HepG2 (cell line): ENCODE measurements around the gene IRAK3. TPM values are rescaled to one million over a fixed set of nuclear protein-coding genes. Genes with fewer than 3 reads are reported as not detected.

Experiments
- ATAC-seq: fragments of 200-7000 bp; cut with Tn5 transposase; 3 replicates; pipeline ENCODE4 v1.9.1; 2020; ENCODE audit warnings: mild to moderate bottlenecking, moderate library complexity
- BruUV-seq: library from RNA; stranded (reverse); fragments of 400-500 nt; replicated peaks from 2 replicates; lab custom pipeline; 2021; lab: Mats Ljungman, UMichigan
- CTCF ChIA-PET: fragments of 300-600 bp; formaldehyde crosslinking; extraction: SDS; loops from one replicate; lab custom pipeline; 2021; ENCODE audit warnings: low total read pairs, inconsistent platforms, low intra/inter-chr PET ratio; lab: Yijun Ruan, JAX
- POLR2A ChIA-PET: fragments of 350-600 bp; sonication (Branson Sonifier 250); formaldehyde crosslinking; loops from one replicate; lab custom pipeline; 2020; ENCODE audit warnings: antibody characterized with exemption, inconsistent platforms; lab: Yijun Ruan, JAX
- DNase-seq: peaks from one replicate; pipeline ENCODE4 v3.0.0-alpha.2; 2015; ENCODE audit warnings: low spot score
- FAIRE-seq: peaks from 3 replicates; lab custom pipeline; 2011; peaks lifted over from hg19 to GRCh38; lab: Jason Lieb, UNC
- H2AFZ ChIP-seq: one replicate; pipeline ENCODE4 v1.6.1; 2011; ENCODE audit warnings: low read length, inconsistent platforms
- H3K27ac ChIP-seq: fragments of 300-600 bp; 3 replicates; pipeline ENCODE4 v1.8.0; 2011; ENCODE audit warnings: mixed run types, mild to moderate bottlenecking, mixed read lengths, low read length, inconsistent platforms; ENCODE audit not compliant: insufficient read depth; ENCODE audit errors: extremely low read length
- H3K27me3 ChIP-seq, 2 experiments: fragments of 200-600 bp in 1 of 2; 2 replicates in 1 of 2; 3 replicates in 1 of 2; pipeline versions ENCODE4 v1.6.0 to v1.8.0; 2011; ENCODE audit warnings: low read length in 2 of 2, mild to moderate bottlenecking in 2 of 2, moderate library complexity in 2 of 2, inconsistent platforms in 1 of 2; ENCODE audit not compliant: insufficient read depth in 2 of 2, control insufficient read depth in 1 of 2
- H3K36me3 ChIP-seq, 2 experiments: fragments of 200-600 bp in 1 of 2; replicated peaks in 1 of 2; 2 replicates in 1 of 2; 3 replicates in 1 of 2; pipeline versions ENCODE4 v1.5.1 to v1.8.0; 2011; ENCODE audit warnings: low read length in 2 of 2, inconsistent platforms in 1 of 2; ENCODE audit not compliant: insufficient read depth in 2 of 2, control insufficient read depth in 1 of 2
- H3K4me1 ChIP-seq: 2 replicates; pipeline ENCODE4 v1.5.1; 2012; ENCODE audit warnings: low read length, inconsistent platforms; ENCODE audit not compliant: insufficient read depth
- H3K4me2 ChIP-seq: 2 replicates; pipeline ENCODE4 v1.6.0; 2011; ENCODE audit warnings: low read depth, low read length, inconsistent platforms
- H3K4me3 ChIP-seq, 3 experiments: fragments of 200-600 bp in 1 of 3; sonication (generic), shearing (Covaris generic) in 1 of 3; replicated peaks in 1 of 3; 2 replicates each; pipeline ENCODE4 v1.5.1; 2011 to 2016; ENCODE audit warnings: low read length in 3 of 3, inconsistent platforms in 2 of 3, low read depth in 2 of 3, mild to moderate bottlenecking in 2 of 3, control low read depth in 1 of 3, mixed read lengths in 1 of 3; ENCODE audit not compliant: insufficient read depth in 1 of 3
- H3K79me2 ChIP-seq: one replicate; pipeline ENCODE4 v1.6.1; 2011; ENCODE audit warnings: low read length, inconsistent platforms; ENCODE audit not compliant: insufficient read depth
- H3K9ac ChIP-seq: 2 replicates; pipeline ENCODE4 v1.6.0; 2011; ENCODE audit warnings: mild to moderate bottlenecking, low read depth, low read length, inconsistent platforms; ENCODE audit not compliant: insufficient read depth
- H3K9me3 ChIP-seq: 2 replicates; pipeline ENCODE4 v1.5.1; 2012; ENCODE audit warnings: mild to moderate bottlenecking, low read length
- H4K20me1 ChIP-seq: 2 replicates; pipeline ENCODE4 v1.6.0; 2011; ENCODE audit warnings: inconsistent platforms, mild to moderate bottlenecking, low read length, moderate library complexity; ENCODE audit not compliant: insufficient read depth
- CENPT ChIP-seq: sonication (generic); formaldehyde crosslinking; IDR thresholded peaks from 2 replicates; pipeline ENCODE4 v1.8.0; 2022; ENCODE audit warnings: low read depth, mild to moderate bottlenecking, moderate library complexity, missing genetic modification reagents
- CHCHD3 ChIP-seq: sonication (generic); formaldehyde crosslinking; IDR thresholded peaks from 2 replicates; pipeline ENCODE4 v1.8.0; 2022; ENCODE audit warnings: mild to moderate bottlenecking, missing genetic modification reagents, moderate library complexity
- MAFF ChIP-seq: IDR thresholded peaks from 2 replicates; pipeline ENCODE4 v1.6.1; 2011; ENCODE audit warnings: low read depth, low read length, improper control_type of control experiment
- MAFK ChIP-seq, 2 experiments: IDR thresholded peaks in 1 of 2; conservative IDR thresholded peaks in 1 of 2; 2 replicates each; pipeline ENCODE4 v1.6.1; 2011; ENCODE audit warnings: improper control_type of control experiment in 2 of 2, low read length in 2 of 2
- STAT6 ChIP-seq: sonication (generic); formaldehyde crosslinking; IDR thresholded peaks from 2 replicates; pipeline ENCODE4 v1.4.0; 2020; ENCODE audit warnings: missing genetic modification reagents, mild to moderate bottlenecking, borderline replicate concordance
- ZNF782 ChIP-seq: sonication (generic); formaldehyde crosslinking; IDR thresholded peaks from 2 replicates; pipeline ENCODE4 v1.4.0; 2020; ENCODE audit warnings: missing genetic modification reagents, mild to moderate bottlenecking, borderline replicate concordance
- WGBS: methylation state at CpG from one replicate; pipeline ENCODE4 v1.1.6; 2017; ENCODE audit warnings: low lambda C conversion rate; 5-methylcytosine and 5-hydroxymethylcytosine counted together
- in situ Hi-C: cut with HindIII; loops from 2 replicates; pipeline ENCODE4 v1.10.0; 2017; ENCODE audit warnings: low pct_unique_long_range_greater_than_20kb; ENCODE audit not compliant: extremely low pct_ligation_motif_present
- intact Hi-C: fragments of 100-400 bp; cut with micrococcal nuclease; formaldehyde crosslinking; loops from one replicate; pipeline ENCODE4 v1.10.0; 2022; ENCODE audit not compliant: unreplicated experiment
- polyA plus RNA-seq, 8 experiments: library from polyadenylated mRNA; depleted of rRNA in 3 of 8; stranded (reverse) in 7 of 8; unstranded in 1 of 8; fragments of >200 nt; fragmentation: Illumina TruSeq in 4 of 8; extraction: Trizol in 4 of 8; gene quantifications; 2 replicates each; pipeline versions ENCODE4 v1.2.1 to v1.2.3, GENCODE V29; 2011 to 2016; ENCODE audit warnings: low read depth in 4 of 8, missing spikeins in 1 of 8, mixed read lengths in 1 of 8; ENCODE audit not compliant: insufficient read depth in 1 of 8
- total RNA-seq, 5 experiments: library from RNA; depleted of rRNA; stranded (reverse); fragments of >200 nt; fragmentation: Illumina TruSeq; extraction: Trizol; gene quantifications; 2 replicates each; pipeline ENCODE4 v1.2.3, GENCODE V29; 2016; ENCODE audit warnings: low read depth in 1 of 5

IRAK3 gene
- total and polyA plus RNA-seq, 2 of the 13 experiments (the other 11 are each of a cell fraction or from before 2014, with no cell fraction given) = 0.01 TPM; not detected in 1

- no peak for FAIRE-seq
- ChIA-PET POLR2A (no interaction called here), CTCF (no interaction called here)
- intact Hi-C loops = no loop called here
- TF ChIP-seq ZNF782 (CRISPR knock-in tag) (no peak), CENPT (no peak), STAT6 (CRISPR knock-in tag) (no peak), MAFK (conservative IDR thresholded peaks at IDR 0.05 in 1 of 2, IDR thresholded peaks at IDR 0.05 in 1 of 2; ENCODE audit: low read length in 2 of 2) (peak; percentile 66 to 82), CHCHD3 (CRISPR knock-in tag) (no peak), MAFF (peak; percentile 71; the same call in 1 of the 2 replicates)
- no peak overlapping the region for H3K27ac ChIP-seq
- no peak overlapping the region for H3K4me3 ChIP-seq
- H3K4me2 ChIP-seq = no peak overlapping the region
- H3K79me2 ChIP-seq = no peaks in the 10 kb centered on the region
- in situ Hi-C loops = no loop called here
- DNase-seq = no peak
- no TSS peak for BruUV-seq
- peaks cover 0 to 5% of the 10 kb centered on the region in 2 experiments; a peak in 2 of 5 replicates for H3K27me3 ChIP-seq
- H3K9ac ChIP-seq = no peak overlapping the region
- no peaks in the 10 kb centered on the region for H3K9me3 ChIP-seq
- H2AFZ ChIP-seq = no peak overlapping the region
- 63% methylated on average over 3 of the region's 3 CpGs for WGBS
- no peaks in the 10 kb centered on the region for H4K20me1 ChIP-seq
- H3K36me3 ChIP-seq = no peaks in the 10 kb centered on the region
- no peak for ATAC-seq
- H3K4me1 ChIP-seq = no peaks in the 10 kb centered on the region
These were observed 98.3 kb downstream of the IRAK3 start for GRCh38 chr12:66287275-66287674.
